Measurements from ENCODE around the gene MED31.

DNA sequence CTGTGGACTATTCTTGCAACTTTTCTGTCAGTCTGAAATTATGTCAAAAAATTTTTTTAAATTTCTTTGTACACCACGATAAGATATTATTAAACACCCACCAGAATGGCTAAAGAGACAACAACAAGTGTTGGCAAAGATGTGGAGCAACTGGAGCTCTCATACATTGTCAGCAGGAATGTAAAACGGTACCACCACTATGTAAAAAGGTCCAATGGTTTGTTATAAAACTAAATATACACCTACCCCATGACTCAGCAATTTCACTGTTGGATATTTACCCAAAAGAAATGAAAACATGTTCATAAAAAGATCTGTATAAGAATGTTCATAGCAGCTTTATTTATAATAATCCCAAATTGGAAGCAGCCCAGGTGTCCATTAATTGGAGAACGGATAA, 18.1 kb downstream of the MED31 start:
- TF ChIP-seq, protein P1, sequence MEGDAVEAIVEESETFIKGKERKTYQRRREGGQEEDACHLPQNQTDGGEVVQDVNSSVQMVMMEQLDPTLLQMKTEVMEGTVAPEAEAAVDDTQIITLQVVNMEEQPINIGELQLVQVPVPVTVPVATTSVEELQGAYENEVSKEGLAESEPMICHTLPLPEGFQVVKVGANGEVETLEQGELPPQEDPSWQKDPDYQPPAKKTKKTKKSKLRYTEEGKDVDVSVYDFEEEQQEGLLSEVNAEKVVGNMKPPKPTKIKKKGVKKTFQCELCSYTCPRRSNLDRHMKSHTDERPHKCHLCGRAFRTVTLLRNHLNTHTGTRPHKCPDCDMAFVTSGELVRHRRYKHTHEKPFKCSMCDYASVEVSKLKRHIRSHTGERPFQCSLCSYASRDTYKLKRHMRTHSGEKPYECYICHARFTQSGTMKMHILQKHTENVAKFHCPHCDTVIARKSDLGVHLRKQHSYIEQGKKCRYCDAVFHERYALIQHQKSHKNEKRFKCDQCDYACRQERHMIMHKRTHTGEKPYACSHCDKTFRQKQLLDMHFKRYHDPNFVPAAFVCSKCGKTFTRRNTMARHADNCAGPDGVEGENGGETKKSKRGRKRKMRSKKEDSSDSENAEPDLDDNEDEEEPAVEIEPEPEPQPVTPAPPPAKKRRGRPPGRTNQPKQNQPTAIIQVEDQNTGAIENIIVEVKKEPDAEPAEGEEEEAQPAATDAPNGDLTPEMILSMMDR (IDR thresholded peaks at IDR 0.05; ENCODE audit: poor library complexity), result no peak
- TF ChIP-seq EZH2 (IDR thresholded peaks at IDR 0.05; ENCODE audit: borderline replicate concordance) (no peak), EZH2phosphoT487 (IDR thresholded peaks at IDR 0.05; ENCODE audit: low read depth, severe bottlenecking, unreplicated experiment) (no peak)
